HG03457 (cell line): ENCODE results near the gene CSGALNACT2.

Experiments
- ATAC-seq: cut with Tn5 transposase; IDR thresholded peaks from one replicate; pipeline ENCODE4 v1.9.1; 2021; ENCODE audit warnings: moderate number of reproducible peaks; ENCODE audit not compliant: unreplicated experiment

Gene CSGALNACT2

GRCh38 chr10:43199684-43200537, 61.7 kb downstream of the CSGALNACT2 start:
- ATAC-seq, result no peak

- no peak for ATAC-seq
Observed at GRCh38 chr10:43200538-43201390, 62.5 kb downstream of the CSGALNACT2 start.

- no peak for ATAC-seq
Observed at GRCh38 chr10:43201545-43202131, 63.4 kb downstream of the CSGALNACT2 start.

- peak; percentile 67 for ATAC-seq
Observed at GRCh38 chr10:43202224-43202656, 64.0 kb downstream of the CSGALNACT2 start.

- no peak for ATAC-seq
Observed at GRCh38 chr10:43202657-43203447, 64.6 kb downstream of the CSGALNACT2 start.

GRCh38 chr10:43203448-43204041, 65.3 kb downstream of the CSGALNACT2 start:
- ATAC-seq, result no peak

GRCh38 chr10:43204042-43204942, 66.0 kb downstream of the CSGALNACT2 start:
- no peak for ATAC-seq

- ATAC-seq, result peak; percentile 67
Observed at GRCh38 chr10:43204943-43205671, 66.9 kb downstream of the CSGALNACT2 start.

GRCh38 chr10:43205681-43206390, 67.6 kb downstream of the CSGALNACT2 start:
- no peak for ATAC-seq

GRCh38 chr10:43206391-43207235, 68.4 kb downstream of the CSGALNACT2 start:
- no peak for ATAC-seq

GRCh38 chr10:43208147-43209073, 70.2 kb downstream of the CSGALNACT2 start:
- no peak for ATAC-seq

GRCh38 chr10:43209074-43209455, 70.8 kb downstream of the CSGALNACT2 start:
- no peak for ATAC-seq

- no peak for ATAC-seq
Observed at GRCh38 chr10:43209651-43210141, 71.5 kb downstream of the CSGALNACT2 start.

- no peak for ATAC-seq
Observed at GRCh38 chr10:43210556-43210955, 72.3 kb downstream of the CSGALNACT2 start.

GRCh38 chr10:43211030-43211429, 72.8 kb downstream of the CSGALNACT2 start:
- no peak for ATAC-seq
